Bladder microvascular endothelial cell (primary cell): ENCODE measurements around the gene SIM1. TPM values are rescaled to one million over a fixed set of nuclear protein-coding genes. Genes with fewer than 3 reads are reported as not detected.

Source experiments
- total RNA-seq: library from RNA; depleted of rRNA; stranded (reverse); fragments of >200 nt; gene quantifications from 2 replicates; pipeline ENCODE4 v1.2.3, GENCODE V29; 2014

Gene SIM1
- total RNA-seq = under 0.01 TPM in 1 of 2 replicates, not detected in the other

GRCh38 chr6:100464903-100465700 lies at the start of gene SIM1:
TSS of gene SIM1 (minus strand) at chr6:100464921. CDS start at chr6:100463468, 1,453 bp downstream.

